ENCODE data around the gene ALKBH3.

Gene ALKBH3

GRCh38 chr11:43842021-43842420 lies 38.6 kb upstream of the ALKBH3 start:
- Histone ChIP-seq H3K4me1 (ENCODE audit: control extremely low read depth in 1 of 4, control insufficient read depth in 4 of 4, insufficient read depth in 4 of 4, low read length in 3 of 4) (no peaks in the 10 kb centered on the region), H3K27ac (ENCODE audit: insufficient read depth in 1 of 2, low read depth in 1 of 2, low read length in 2 of 2, poor library complexity in 1 of 2, severe bottlenecking in 2 of 2) (no peak overlapping the region), H3K9me3 (ENCODE audit: control extremely low read depth in 1 of 5, control insufficient read depth in 4 of 5, insufficient read depth in 2 of 5, low read depth in 1 of 5, low read length in 4 of 5) (no peaks in the 10 kb centered on the region), H3K27me3 (replicated peaks in 2 of 5; ENCODE audit: control insufficient read depth in 4 of 5, insufficient read depth in 5 of 5, low read length in 4 of 5) (no peaks in the 10 kb centered on the region), H3K4me3 (ENCODE audit: control insufficient read depth in 1 of 7, extremely low read depth in 1 of 7, insufficient read depth in 4 of 7, low read depth in 2 of 7, low read length in 6 of 7) (no peak overlapping the region), H3K36me3 (ENCODE audit: control insufficient read depth in 4 of 4, insufficient read depth in 4 of 4, low read length in 3 of 4) (peaks cover 0 to 62% (median 8%) of the 10 kb centered on the region in 4 experiments)
- ChIA-PET CTCF (interaction anchor here (1.0 to 3.1 kb wide), 3 partner anchors 10 to 33 kb away, joined by 4 to 13 read pairs (median 4); no protein-coding TSS in a partner anchor), POLR2A (no interaction called here)
- WGBS (ENCODE audit: insufficient coverage) = no CpG with 5 or more reads among the region's 1 CpG
- DNase-seq = no peak

- no peaks in the 10 kb centered on the region for H3K4me1 ChIP-seq (ENCODE audit: control extremely low read depth in 1 of 4, control insufficient read depth in 4 of 4, insufficient read depth in 4 of 4, low read length in 3 of 4)
- CTCF ChIA-PET = no interaction called here
- 96% methylated on average over 2 of the region's 3 CpGs for WGBS (ENCODE audit: insufficient coverage)
These were observed 34.8 kb upstream of the ALKBH3 start for GRCh38 chr11:43845816-43846215.

GRCh38 chr11:43852057-43852636 lies 28.5 kb upstream of the ALKBH3 start:
- Histone ChIP-seq H3K36me3 (ENCODE audit: control insufficient read depth in 4 of 4, insufficient read depth in 4 of 4, low read length in 3 of 4) (peaks cover 3 to 13% (median 9%) of the 10 kb centered on the region in 4 experiments), H3K4me1 (ENCODE audit: control extremely low read depth in 1 of 4, control insufficient read depth in 4 of 4, insufficient read depth in 4 of 4, low read length in 3 of 4) (no peaks in the 10 kb centered on the region), H3K9me3 (ENCODE audit: control extremely low read depth in 1 of 5, control insufficient read depth in 4 of 5, insufficient read depth in 2 of 5, low read depth in 1 of 5, low read length in 4 of 5) (no peaks in the 10 kb centered on the region), H3K27me3 (replicated peaks in 2 of 5; ENCODE audit: control insufficient read depth in 4 of 5, insufficient read depth in 5 of 5, low read length in 4 of 5) (no peaks in the 10 kb centered on the region), H3K27ac (ENCODE audit: insufficient read depth in 1 of 2, low read depth in 1 of 2, low read length in 2 of 2, poor library complexity in 1 of 2, severe bottlenecking in 2 of 2) (no peak overlapping the region), H3K4me3 (ENCODE audit: control insufficient read depth in 1 of 7, extremely low read depth in 1 of 7, insufficient read depth in 4 of 7, low read depth in 2 of 7, low read length in 6 of 7) (no peak overlapping the region)
- CTCF ChIA-PET = interaction anchor here (0.6 to 6.0 kb wide), 21 partner anchors 10 to 403 kb away, joined by 3 to 27 read pairs (median 5); no protein-coding TSS in a partner anchor
- WGBS (ENCODE audit: insufficient coverage) = 29% methylated on average over 1 of the region's 4 CpGs
- DNase-seq = peak; percentile 63 to 81 (median 72)
- POLR2A ChIA-PET = no interaction called here

More at GRCh38 chr11:43845816-43846215, 34.8 kb upstream of the ALKBH3 start:
- DNase-seq = no peak
- Histone ChIP-seq H3K27ac (ENCODE audit: insufficient read depth in 1 of 2, low read depth in 1 of 2, low read length in 2 of 2, poor library complexity in 1 of 2, severe bottlenecking in 2 of 2) (no peak overlapping the region), H3K9me3 (ENCODE audit: control extremely low read depth in 1 of 5, control insufficient read depth in 4 of 5, insufficient read depth in 2 of 5, low read depth in 1 of 5, low read length in 4 of 5) (no peaks in the 10 kb centered on the region), H3K4me3 (ENCODE audit: control insufficient read depth in 1 of 7, extremely low read depth in 1 of 7, insufficient read depth in 4 of 7, low read depth in 2 of 7, low read length in 6 of 7) (no peak overlapping the region), H3K27me3 (replicated peaks in 2 of 5; ENCODE audit: control insufficient read depth in 4 of 5, insufficient read depth in 5 of 5, low read length in 4 of 5) (no peaks in the 10 kb centered on the region), H3K36me3 (ENCODE audit: control insufficient read depth in 4 of 4, insufficient read depth in 4 of 4, low read length in 3 of 4) (peaks cover 0 to 32% (median 1%) of the 10 kb centered on the region in 4 experiments)
- POLR2A ChIA-PET = no interaction called here

- Histone ChIP-seq H3K27ac (ENCODE audit: insufficient read depth in 1 of 2, low read depth in 1 of 2, low read length in 2 of 2, poor library complexity in 1 of 2, severe bottlenecking in 2 of 2) (no peak overlapping the region), H3K4me1 (ENCODE audit: control extremely low read depth in 1 of 4, control insufficient read depth in 4 of 4, insufficient read depth in 4 of 4, low read length in 3 of 4) (no peaks in the 10 kb centered on the region), H3K36me3 (ENCODE audit: control insufficient read depth in 4 of 4, insufficient read depth in 4 of 4, low read length in 3 of 4) (peaks cover 3 to 13% (median 9%) of the 10 kb centered on the region in 4 experiments), H3K4me3 (ENCODE audit: control insufficient read depth in 1 of 7, extremely low read depth in 1 of 7, insufficient read depth in 4 of 7, low read depth in 2 of 7, low read length in 6 of 7) (no peak overlapping the region), H3K9me3 (ENCODE audit: control extremely low read depth in 1 of 5, control insufficient read depth in 4 of 5, insufficient read depth in 2 of 5, low read depth in 1 of 5, low read length in 4 of 5) (no peaks in the 10 kb centered on the region), H3K27me3 (replicated peaks in 2 of 5; ENCODE audit: control insufficient read depth in 4 of 5, insufficient read depth in 5 of 5, low read length in 4 of 5) (no peaks in the 10 kb centered on the region)
- DNase-seq = no peak
- CTCF ChIA-PET = no interaction called here
- POLR2A ChIA-PET = no interaction called here
These were observed 26.9 kb upstream of the ALKBH3 start for GRCh38 chr11:43853781-43854180.

GRCh38 chr11:43856993-43857392 lies 23.6 kb upstream of the ALKBH3 start:
- WGBS (ENCODE audit: insufficient coverage) = 100% methylated on average over 1 of the region's 3 CpGs
- ChIA-PET POLR2A (no interaction called here), CTCF (interaction anchor here (1.4 to 2.2 kb wide), 3 partner anchors 8 to 31 kb away, joined by 3 to 8 read pairs (median 4); no protein-coding TSS in a partner anchor)

GRCh38 chr11:43861141-43861540 lies 19.5 kb upstream of the ALKBH3 start:
- H3K4me3 ChIP-seq (ENCODE audit: control insufficient read depth in 1 of 7, extremely low read depth in 1 of 7, insufficient read depth in 4 of 7, low read depth in 2 of 7, low read length in 6 of 7) = no peak overlapping the region
- no peaks in the 10 kb centered on the region for H3K4me1 ChIP-seq (ENCODE audit: control extremely low read depth in 1 of 4, control insufficient read depth in 4 of 4, insufficient read depth in 4 of 4, low read length in 3 of 4)
- peaks cover 0 to 3% (median under 1%) of the 10 kb centered on the region in 4 experiments for H3K36me3 ChIP-seq (ENCODE audit: control insufficient read depth in 4 of 4, insufficient read depth in 4 of 4, low read length in 3 of 4)
- ChIA-PET POLR2A (no interaction called here), CTCF (interaction anchor here (1.0 kb wide), 1 partner anchor 249 kb away, joined by 3 read pairs; no protein-coding TSS in a partner anchor)
- H3K9me3 ChIP-seq (ENCODE audit: control extremely low read depth in 1 of 5, control insufficient read depth in 4 of 5, insufficient read depth in 2 of 5, low read depth in 1 of 5, low read length in 4 of 5) = peaks cover 3 to 5% (median 3%) of the 10 kb centered on the region in 5 experiments
- DNase-seq = no peak
- H3K27me3 ChIP-seq (replicated peaks in 2 of 5; ENCODE audit: control insufficient read depth in 4 of 5, insufficient read depth in 5 of 5, low read length in 4 of 5) = peaks cover 0 to 4% (median 0%) of the 10 kb centered on the region in 5 experiments
- no CpG with 5 or more reads among the region's 2 CpGs for WGBS (ENCODE audit: insufficient coverage)
- no peak overlapping the region for H3K27ac ChIP-seq (ENCODE audit: insufficient read depth in 1 of 2, low read depth in 1 of 2, low read length in 2 of 2, poor library complexity in 1 of 2, severe bottlenecking in 2 of 2)

More at GRCh38 chr11:43856993-43857392, 23.6 kb upstream of the ALKBH3 start:
- peaks cover 3 to 13% (median 9%) of the 10 kb centered on the region in 4 experiments for H3K36me3 ChIP-seq (ENCODE audit: control insufficient read depth in 4 of 4, insufficient read depth in 4 of 4, low read length in 3 of 4)
- H3K9me3 ChIP-seq (ENCODE audit: control extremely low read depth in 1 of 5, control insufficient read depth in 4 of 5, insufficient read depth in 2 of 5, low read depth in 1 of 5, low read length in 4 of 5) = peaks cover 3 to 5% (median 3%) of the 10 kb centered on the region in 5 experiments
- no peak overlapping the region for H3K27ac ChIP-seq (ENCODE audit: insufficient read depth in 1 of 2, low read depth in 1 of 2, low read length in 2 of 2, poor library complexity in 1 of 2, severe bottlenecking in 2 of 2)
- H3K27me3 ChIP-seq (replicated peaks in 2 of 5; ENCODE audit: control insufficient read depth in 4 of 5, insufficient read depth in 5 of 5, low read length in 4 of 5) = no peaks in the 10 kb centered on the region
- no peak for DNase-seq
- no peaks in the 10 kb centered on the region for H3K4me1 ChIP-seq (ENCODE audit: control extremely low read depth in 1 of 4, control insufficient read depth in 4 of 4, insufficient read depth in 4 of 4, low read length in 3 of 4)
- no peak overlapping the region for H3K4me3 ChIP-seq (ENCODE audit: control insufficient read depth in 1 of 7, extremely low read depth in 1 of 7, insufficient read depth in 4 of 7, low read depth in 2 of 7, low read length in 6 of 7)

GRCh38 chr11:43866520-43866919 lies 14.1 kb upstream of the ALKBH3 start:
- no peak for DNase-seq
- CTCF ChIA-PET = interaction anchor here (1.0 kb wide), 2 partner anchors 11 to 15 kb away, joined by 3 to 7 read pairs; no protein-coding TSS in a partner anchor
- WGBS (ENCODE audit: insufficient coverage) = 100% methylated on average over 1 of the region's 2 CpGs
- peaks cover 6 to 16% (median 15%) of the 10 kb centered on the region in 4 experiments for H3K4me1 ChIP-seq (ENCODE audit: control extremely low read depth in 1 of 4, control insufficient read depth in 4 of 4, insufficient read depth in 4 of 4, low read length in 3 of 4)
- H3K9me3 ChIP-seq (ENCODE audit: control extremely low read depth in 1 of 5, control insufficient read depth in 4 of 5, insufficient read depth in 2 of 5, low read depth in 1 of 5, low read length in 4 of 5) = no peaks in the 10 kb centered on the region
- POLR2A ChIA-PET = no interaction called here
- H3K4me3 ChIP-seq (ENCODE audit: control insufficient read depth in 1 of 7, extremely low read depth in 1 of 7, insufficient read depth in 4 of 7, low read depth in 2 of 7, low read length in 6 of 7) = no peak overlapping the region
- peaks cover 0 to 4% (median 0%) of the 10 kb centered on the region in 5 experiments for H3K27me3 ChIP-seq (replicated peaks in 2 of 5; ENCODE audit: control insufficient read depth in 4 of 5, insufficient read depth in 5 of 5, low read length in 4 of 5)
- H3K27ac ChIP-seq (ENCODE audit: insufficient read depth in 1 of 2, low read depth in 1 of 2, low read length in 2 of 2, poor library complexity in 1 of 2, severe bottlenecking in 2 of 2) = no peak overlapping the region
- H3K36me3 ChIP-seq (ENCODE audit: control insufficient read depth in 4 of 4, insufficient read depth in 4 of 4, low read length in 3 of 4) = no peaks in the 10 kb centered on the region
